AG10803 (cell line): Measurements from ENCODE around the gene SFMBT1.

Experiments used
- DNase-seq: peaks from one replicate; pipeline ENCODE4 v3.0.0; 2010; ENCODE audit warnings: low read depth
- H3K4me3 ChIP-seq: 2 replicates; pipeline ENCODE4 v1.5.1; 2011; ENCODE audit warnings: mild to moderate bottlenecking, low read length, control low read depth
- TF ChIP-seq, protein P1 (sequence below): conservative IDR thresholded peaks from 2 replicates; pipeline ENCODE4 v1.5.1; 2011; ENCODE audit warnings: mild to moderate bottlenecking, low read length, control low read depth, inconsistent platforms

The SFMBT1 gene

DNA sequence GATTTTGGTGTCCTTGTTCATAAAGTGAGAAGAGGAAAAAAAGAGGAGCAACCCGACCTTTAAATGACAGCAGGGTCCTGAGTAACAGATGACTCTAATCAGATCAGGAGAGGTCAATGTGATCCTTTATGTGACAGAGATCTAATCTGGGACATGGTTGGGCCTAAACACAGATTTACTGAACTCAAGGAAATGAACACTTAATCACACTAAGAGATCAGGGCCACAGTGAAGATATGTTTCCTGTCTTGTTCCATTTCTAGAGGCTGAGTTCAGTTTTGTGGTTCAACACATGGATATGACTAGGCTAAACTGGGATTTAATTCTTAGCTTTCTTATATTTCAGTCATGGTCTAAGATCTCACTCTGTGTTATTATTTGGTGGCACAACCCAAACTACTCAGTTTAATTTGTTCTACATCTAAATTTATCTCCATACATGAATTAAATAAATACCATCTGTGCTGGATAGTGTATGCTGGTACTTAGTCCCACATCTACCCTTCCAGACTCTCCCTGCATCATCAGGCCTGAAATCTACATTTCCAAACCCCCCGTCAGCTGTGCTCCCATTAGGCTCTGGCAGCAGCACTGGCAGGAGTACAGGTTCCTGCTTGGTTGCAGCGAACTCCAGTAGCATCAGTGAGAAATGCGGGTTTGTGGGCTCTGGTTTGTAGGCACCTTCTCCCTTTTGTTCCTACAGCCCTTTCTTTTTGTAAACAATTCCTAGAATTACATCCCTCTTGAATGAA is 22.6 kb downstream of the SFMBT1 start:
- TF ChIP-seq, protein P1, sequence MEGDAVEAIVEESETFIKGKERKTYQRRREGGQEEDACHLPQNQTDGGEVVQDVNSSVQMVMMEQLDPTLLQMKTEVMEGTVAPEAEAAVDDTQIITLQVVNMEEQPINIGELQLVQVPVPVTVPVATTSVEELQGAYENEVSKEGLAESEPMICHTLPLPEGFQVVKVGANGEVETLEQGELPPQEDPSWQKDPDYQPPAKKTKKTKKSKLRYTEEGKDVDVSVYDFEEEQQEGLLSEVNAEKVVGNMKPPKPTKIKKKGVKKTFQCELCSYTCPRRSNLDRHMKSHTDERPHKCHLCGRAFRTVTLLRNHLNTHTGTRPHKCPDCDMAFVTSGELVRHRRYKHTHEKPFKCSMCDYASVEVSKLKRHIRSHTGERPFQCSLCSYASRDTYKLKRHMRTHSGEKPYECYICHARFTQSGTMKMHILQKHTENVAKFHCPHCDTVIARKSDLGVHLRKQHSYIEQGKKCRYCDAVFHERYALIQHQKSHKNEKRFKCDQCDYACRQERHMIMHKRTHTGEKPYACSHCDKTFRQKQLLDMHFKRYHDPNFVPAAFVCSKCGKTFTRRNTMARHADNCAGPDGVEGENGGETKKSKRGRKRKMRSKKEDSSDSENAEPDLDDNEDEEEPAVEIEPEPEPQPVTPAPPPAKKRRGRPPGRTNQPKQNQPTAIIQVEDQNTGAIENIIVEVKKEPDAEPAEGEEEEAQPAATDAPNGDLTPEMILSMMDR: no peak
- peak; percentile 8 for DNase-seq

GRCh38 chr3:53022647-53023046 is 23.2 kb downstream of the SFMBT1 start:
- no peak overlapping the region for H3K4me3 ChIP-seq
- TF ChIP-seq, protein P1: no peak
- no peak for DNase-seq

More for the DNA sequence above, 22.6 kb downstream of the SFMBT1 start:
- no peak overlapping the region for H3K4me3 ChIP-seq

GRCh38 chr3:53016236-53016635 is 29.6 kb downstream of the SFMBT1 start:
- H3K4me3 ChIP-seq: no peak overlapping the region
- peak; percentile 4 for DNase-seq
- TF ChIP-seq, protein P1: no peak

DNA sequence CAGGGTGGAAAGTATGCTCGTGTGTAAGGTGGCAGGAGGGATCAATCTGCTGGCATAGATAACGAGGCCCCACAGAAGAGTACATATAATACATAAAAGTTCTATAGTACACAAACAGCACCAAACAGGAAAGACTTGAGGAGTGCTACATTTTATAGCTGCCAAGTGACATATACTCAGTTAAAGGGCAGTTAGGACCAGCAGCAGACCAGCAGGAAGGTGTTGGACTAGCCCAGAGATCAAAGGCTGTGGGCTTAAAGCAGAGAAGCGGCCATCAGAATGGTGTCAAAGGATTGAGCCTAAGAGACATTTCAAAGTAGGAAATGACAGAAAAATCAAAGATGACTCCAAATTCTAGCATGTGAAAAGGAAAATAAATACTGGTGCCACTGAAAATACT is 34.5 kb downstream of the SFMBT1 start:
- no peak overlapping the region for H3K4me3 ChIP-seq
- TF ChIP-seq, protein P1: no peak

DNA sequence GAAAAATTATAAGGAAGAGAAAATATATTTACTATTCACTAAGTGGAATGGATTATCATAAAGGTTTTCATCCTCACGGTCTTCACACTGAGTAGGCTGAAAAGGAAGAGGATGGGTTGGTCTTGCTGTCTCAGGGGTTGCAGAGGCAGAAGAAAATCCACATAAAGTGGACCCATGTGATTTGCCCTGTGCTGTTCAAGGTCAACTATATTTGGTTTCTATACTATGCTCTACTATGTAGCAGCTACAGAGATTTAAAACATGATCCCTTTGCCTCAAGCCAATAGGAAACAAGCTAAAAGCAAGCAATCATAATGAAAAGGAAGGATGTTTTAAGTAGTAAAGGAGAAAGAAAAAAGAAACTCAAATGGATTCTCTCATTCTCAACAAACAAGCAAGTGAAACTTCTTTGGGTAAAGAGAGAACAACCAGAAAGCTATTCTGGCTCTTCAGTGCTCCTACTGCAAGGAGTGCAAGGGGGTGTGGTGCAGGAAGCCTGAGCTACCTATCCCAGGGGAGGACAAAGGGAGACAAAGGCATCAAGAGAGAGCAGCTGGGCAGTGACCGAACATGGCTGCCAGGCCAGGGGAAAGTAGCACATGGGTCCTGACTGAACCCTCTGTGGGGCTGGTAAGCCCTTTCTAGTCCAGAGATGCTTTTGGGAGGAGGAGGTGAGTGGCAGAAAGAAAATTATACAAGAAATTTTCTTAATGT is 35.9 kb downstream of the SFMBT1 start:
- DNase-seq: no peak
- TF ChIP-seq, protein P1: no peak
- no peak overlapping the region for H3K4me3 ChIP-seq

More for the DNA sequence above, 34.5 kb downstream of the SFMBT1 start:
- no peak for DNase-seq

- no peak overlapping the region for H3K4me3 ChIP-seq
- no peak for DNase-seq
- TF ChIP-seq, protein P1: no peak
These were observed 36.9 kb downstream of the SFMBT1 start for GRCh38 chr3:53008932-53009331.
